Measurements from ENCODE around the gene MAL.

Gene MAL

GRCh38 chr2:95051626-95052025, 26.1 kb downstream of the MAL start:
- TF ChIP-seq ZFX (IDR thresholded peaks at IDR 0.05; ENCODE audit: borderline replicate concordance) (no peak), CTCF (IDR thresholded peaks at IDR 0.05) (no peak)
- no peak overlapping the region for H3K27ac ChIP-seq

- H3K27ac ChIP-seq, result no peak overlapping the region
- no peak for TF ChIP-seq ZFX (IDR thresholded peaks at IDR 0.05; ENCODE audit: borderline replicate concordance)
- no peak for TF ChIP-seq CTCF (IDR thresholded peaks at IDR 0.05)
Observed at GRCh38 chr2:95052307-95052706, 26.8 kb downstream of the MAL start.

- no peak overlapping the region for H3K27ac ChIP-seq
- TF ChIP-seq ZFX (IDR thresholded peaks at IDR 0.05; ENCODE audit: borderline replicate concordance), result no peak
- TF ChIP-seq CTCF (IDR thresholded peaks at IDR 0.05), result no peak
Observed at GRCh38 chr2:95052804-95053479, 27.4 kb downstream of the MAL start.

GRCh38 chr2:95053543-95053942, 28.0 kb downstream of the MAL start:
- TF ChIP-seq CTCF (IDR thresholded peaks at IDR 0.05), result peak; percentile 39
- no peak for TF ChIP-seq ZFX (IDR thresholded peaks at IDR 0.05; ENCODE audit: borderline replicate concordance)
- no peak overlapping the region for H3K27ac ChIP-seq

GRCh38 chr2:95054016-95054415, 28.5 kb downstream of the MAL start:
- H3K27ac ChIP-seq, result no peak overlapping the region
- no peak for TF ChIP-seq CTCF (IDR thresholded peaks at IDR 0.05)
- no peak for TF ChIP-seq ZFX (IDR thresholded peaks at IDR 0.05; ENCODE audit: borderline replicate concordance)

- no peak overlapping the region for H3K27ac ChIP-seq
- TF ChIP-seq CTCF (IDR thresholded peaks at IDR 0.05) (no peak), ZFX (IDR thresholded peaks at IDR 0.05; ENCODE audit: borderline replicate concordance) (no peak)
Observed at GRCh38 chr2:95055262-95055661, 29.8 kb downstream of the MAL start.

GRCh38 chr2:95056044-95056443, 30.5 kb downstream of the MAL start:
- no peak overlapping the region for H3K27ac ChIP-seq
- TF ChIP-seq CTCF (IDR thresholded peaks at IDR 0.05), result no peak
- TF ChIP-seq ZFX (IDR thresholded peaks at IDR 0.05; ENCODE audit: borderline replicate concordance), result no peak
